Suprapubic skin (tissue), 4 donors: ENCODE results near the gene HTR7.
"Not testable (repeated sequence)": the region's sequence is repeated elsewhere in the genome, so short reads cannot be mapped to it uniquely, and the experiment has no call there.

ENCODE experiments used
- CTCF ChIP-seq, 2 donors: fragments of 200-600 bp in 1 of 2; fragments of 450-650 bp in 1 of 2; sonication (generic) in 1 of 2; IDR thresholded peaks; one replicate each; pipeline ENCODE4 v1.5.1; 2016 to 2019; ENCODE audit warnings: antibody characterized with exemption in 2 of 2, mild to moderate bottlenecking in 1 of 2, moderate library complexity in 1 of 2
- POLR2A ChIP-seq, 2 donors: fragments of 450-650 bp; IDR thresholded peaks; one replicate each; pipeline ENCODE4 v1.6.1; 2017; ENCODE audit warnings: antibody characterized with exemption in 2 of 2, mild to moderate bottlenecking in 2 of 2, moderate library complexity in 2 of 2
- POLR2AphosphoS5 ChIP-seq, 3 donors: sonication (generic); formaldehyde crosslinking; IDR thresholded peaks; one replicate each; pipeline ENCODE4 v1.6.1; 2017; ENCODE audit warnings: antibody characterized with exemption in 3 of 3

- TF ChIP-seq CTCF (IDR thresholded peaks at IDR 0.05), result peak; percentile 21 to 50
- TF ChIP-seq POLR2A, POLR2AphosphoS5 (IDR thresholded peaks at IDR 0.05): not testable (repeated sequence)
Measured at GRCh38 chr10:90880059-90880719, 22.4 kb upstream of the HTR7 start.
